Hematopoietic multipotent progenitor cell treated with erythropoietin and hydrocortisone succinate and interleukin-3 and kit ligand, for 6 days (in vitro differentiated cells): Measurements from ENCODE around the gene CXorf49B.
"Not testable (repeated sequence)": the region's sequence is repeated elsewhere in the genome, so short reads cannot be mapped to it uniquely, and the experiment has no call there.

Source experiments
- DNase-seq: peaks from one replicate; pipeline ENCODE4 v3.0.0-alpha.2; 2015

The CXorf49B gene

GRCh38 chrX:71763049-71763448 lies at the start of gene CXorf49B:
CXorf49B (plus strand) TSS chrX:71763349; CDS start chrX:71763424, 75 bp downstream.
- DNase-seq = not testable (repeated sequence)

GRCh38 chrX:71714064-71714463 lies 49.1 kb upstream of the CXorf49B start:
- DNase-seq = not testable (repeated sequence)

GRCh38 chrX:71715551-71715950 lies 47.6 kb upstream of the CXorf49B start:
- not testable (repeated sequence) for DNase-seq

- not testable (repeated sequence) for DNase-seq
Observed at GRCh38 chrX:71716323-71716722, 46.8 kb upstream of the CXorf49B start.

GRCh38 chrX:71718185-71718584 lies 45.0 kb upstream of the CXorf49B start, which contains the start of gene CXorf49:
CXorf49 (minus strand) TSS chrX:71718285; CDS start chrX:71718151, 134 bp downstream.
- DNase-seq = not testable (repeated sequence)

- not testable (repeated sequence) for DNase-seq
Observed at GRCh38 chrX:71719195-71719594, 44.0 kb upstream of the CXorf49B start.

GRCh38 chrX:71720289-71720886 lies 42.8 kb upstream of the CXorf49B start:
- not testable (repeated sequence) for DNase-seq

GRCh38 chrX:71760688-71761281 lies 2.4 kb upstream of the CXorf49B start:
- DNase-seq = not testable (repeated sequence)

- not testable (repeated sequence) for DNase-seq
Observed at GRCh38 chrX:71764832-71765231, 1.7 kb downstream of the CXorf49B start.

GRCh38 chrX:71765613-71766012 lies 2.5 kb downstream of the CXorf49B start:
- DNase-seq = not testable (repeated sequence)

- not testable (repeated sequence) for DNase-seq
Observed at GRCh38 chrX:71767134-71767533, 4.0 kb downstream of the CXorf49B start.

GRCh38 chrX:71778322-71778721 lies 15.2 kb downstream of the CXorf49B start:
- DNase-seq = not testable (repeated sequence)

GRCh38 chrX:71782225-71782949 lies 19.2 kb downstream of the CXorf49B start:
- not testable (repeated sequence) for DNase-seq

GRCh38 chrX:71782950-71783299 lies 19.8 kb downstream of the CXorf49B start:
- not testable (repeated sequence) for DNase-seq

GRCh38 chrX:71783569-71784347 lies 20.6 kb downstream of the CXorf49B start:
- DNase-seq = not testable (repeated sequence)

GRCh38 chrX:71784348-71784983 lies 21.3 kb downstream of the CXorf49B start:
- not testable (repeated sequence) for DNase-seq

- DNase-seq = not testable (repeated sequence)
Observed at GRCh38 chrX:71806450-71806849, 43.3 kb downstream of the CXorf49B start.

- no peak for DNase-seq
Observed at GRCh38 chrX:71809886-71810285, 46.7 kb downstream of the CXorf49B start.

GRCh38 chrX:71814123-71814912 lies 51.2 kb downstream of the CXorf49B start:
- no peak for DNase-seq

GRCh38 chrX:71815121-71815905 lies 52.2 kb downstream of the CXorf49B start:
- no peak for DNase-seq

GRCh38 chrX:71815906-71816156 lies 52.7 kb downstream of the CXorf49B start:
- no peak for DNase-seq
